ENCODE data around the gene HIVEP1. TPM values are rescaled to one million over a fixed set of nuclear protein-coding genes. Genes with fewer than 3 reads are reported as not detected.

Gene HIVEP1
- total and polyA plus RNA-seq, 2 of the 13 experiments (the other 11 are each of a cell fraction or from before 2014, with no cell fraction given): 7.4 to 9.9 TPM

GRCh38 chr6:12181481-12181880, 169.4 kb downstream of the HIVEP1 start:
- Histone ChIP-seq H3K9ac (ENCODE audit: insufficient read depth, low read depth, low read length) (no peak overlapping the region), H2AFZ (ENCODE audit: low read length) (no peak overlapping the region), H3K79me2 (ENCODE audit: insufficient read depth, low read length) (no peaks in the 10 kb centered on the region), H3K27ac (ENCODE audit: extremely low read length, insufficient read depth, low read length) (no peak overlapping the region), H3K4me1 (ENCODE audit: insufficient read depth, low read length) (no peaks in the 10 kb centered on the region), H4K20me1 (ENCODE audit: insufficient read depth, low read length) (no peaks in the 10 kb centered on the region), H3K9me3 (ENCODE audit: low read length) (no peaks in the 10 kb centered on the region), H3K4me3 (replicated peaks in 1 of 3; ENCODE audit: insufficient read depth in 1 of 3, low read depth in 2 of 3, low read length in 3 of 3) (no peak overlapping the region), H3K36me3 (replicated peaks in 1 of 2; ENCODE audit: control insufficient read depth in 1 of 2, insufficient read depth in 2 of 2, low read length in 2 of 2) (no peaks in the 10 kb centered on the region), H3K27me3 (ENCODE audit: control insufficient read depth in 1 of 2, insufficient read depth in 2 of 2, low read length in 2 of 2) (no peaks in the 10 kb centered on the region; a peak in 2 of 5 replicates), H3K4me2 (ENCODE audit: low read depth, low read length) (no peak overlapping the region)
- no TSS peak for BruUV-seq (replicated peaks)
- intact Hi-C loops (cut with micrococcal nuclease; ENCODE audit: unreplicated experiment) (no loop called here), in situ Hi-C loops (cut with HindIII; ENCODE audit: extremely low pct_ligation_motif_present, low pct_unique_long_range_greater_than_20kb) (no loop called here)
- no peak for FAIRE-seq
- ChIA-PET POLR2A (no interaction called here), CTCF (ENCODE audit: low intra/inter-chr PET ratio, low total read pairs) (no interaction called here)
- no peak for DNase-seq (ENCODE audit: low spot score)
- 83% methylated on average over 4 of the region's 4 CpGs for WGBS (ENCODE audit: low lambda C conversion rate)
- TF ChIP-seq MTF1 (CRISPR knock-in tag; IDR thresholded peaks at IDR 0.05) (no peak), ZC3H4 (CRISPR knock-in tag; IDR thresholded peaks at IDR 0.05; ENCODE audit: borderline replicate concordance) (no peak), MXD4 (CRISPR knock-in tag; IDR thresholded peaks at IDR 0.05) (no peak), ZMYM3 (CRISPR knock-in tag; IDR thresholded peaks at IDR 0.05) (no peak), SMC3 (IDR thresholded peaks at IDR 0.05; ENCODE audit: low read length) (no peak), ISL2 (CRISPR knock-in tag; IDR thresholded peaks at IDR 0.05) (no peak), RARG (CRISPR knock-in tag; IDR thresholded peaks at IDR 0.05; ENCODE audit: low read depth) (no peak), ATF2 (CRISPR knock-in tag; IDR thresholded peaks at IDR 0.05) (no peak), ZNF550 (CRISPR knock-in tag; IDR thresholded peaks at IDR 0.05; ENCODE audit: borderline replicate concordance) (no peak), THAP8 (CRISPR knock-in tag; IDR thresholded peaks at IDR 0.05; ENCODE audit: borderline replicate concordance) (no peak), JDP2 (CRISPR knock-in tag; IDR thresholded peaks at IDR 0.05; ENCODE audit: borderline replicate concordance) (no peak), ZFYVE20 (CRISPR knock-in tag; IDR thresholded peaks at IDR 0.05; ENCODE audit: borderline replicate concordance, low read depth) (no peak)
- ATAC-seq: no peak

Measured in HepG2 (cell line).